Measurements from ENCODE around the gene GLIS2.
"Not testable (repeated sequence)": the region's sequence is repeated elsewhere in the genome, so short reads cannot be mapped to it uniquely, and the experiment has no call there.

GRCh38 chr16:4333714-4334113 lies 17.8 kb downstream of the GLIS2 start:
- TF ChIP-seq POLR2A, CTCF (IDR thresholded peaks at IDR 0.05): not testable (repeated sequence)

Measured in testis (tissue), 2 donors.